GM13977 (cell line): ENCODE measurements around the gene SLC4A8.

Experiments used
- DNase-seq: peaks from one replicate; pipeline ENCODE4 v3.0.0; 2012; ENCODE audit warnings: low spot score
- CTCF ChIP-seq: IDR thresholded peaks from 2 replicates; pipeline ENCODE4 v1.5.1; 2012; ENCODE audit warnings: mild to moderate bottlenecking, control low read depth; ENCODE audit not compliant: insufficient read depth; ENCODE audit errors: extremely low read depth, missing control alignments
- in situ Hi-C: fragments of 300-500 bp; cut with MboI; formaldehyde crosslinking; loops from one replicate; pipeline ENCODE4 v1.12.0; 2022; ENCODE audit warnings: low sequenced_read_pairs, low pct_unique_long_range_greater_than_20kb, mixed read lengths, inconsistent platforms; ENCODE audit not compliant: unreplicated experiment

SLC4A8 gene

GRCh38 chr12:51531284-51531977, 106.8 kb downstream of the SLC4A8 start:
- in situ Hi-C loops = no loop called here

GRCh38 chr12:51531978-51532497, 107.4 kb downstream of the SLC4A8 start:
- peak; percentile 86 for DNase-seq
- TF ChIP-seq CTCF = peak; percentile 95
- in situ Hi-C loops = no loop called here

More at GRCh38 chr12:51531284-51531977, 106.8 kb downstream of the SLC4A8 start:
- no peak for TF ChIP-seq CTCF
- DNase-seq = no peak

- peak; percentile 10 for TF ChIP-seq CTCF
- in situ Hi-C loops = no loop called here
- no peak for DNase-seq
These were observed 109.2 kb downstream of the SLC4A8 start for GRCh38 chr12:51533799-51534198.

GRCh38 chr12:51534216-51535074, 109.8 kb downstream of the SLC4A8 start:
- no peak for DNase-seq
- in situ Hi-C loops = no loop called here
- TF ChIP-seq CTCF = no peak

- TF ChIP-seq CTCF = no peak
- in situ Hi-C loops = no loop called here
- no peak for DNase-seq
These were observed 111.5 kb downstream of the SLC4A8 start for GRCh38 chr12:51536159-51536558.

- in situ Hi-C loops = no loop called here
- no peak for DNase-seq
- no peak for TF ChIP-seq CTCF
These were observed 113.5 kb downstream of the SLC4A8 start for GRCh38 chr12:51538149-51538548.
